GM21717 (cell line): ENCODE results near the gene TTC3.

ENCODE experiments used
- ATAC-seq: cut with Tn5 transposase; IDR thresholded peaks from one replicate; pipeline ENCODE4 v1.9.1; 2021; ENCODE audit warnings: mild to moderate bottlenecking, moderate library complexity; ENCODE audit not compliant: unreplicated experiment

The TTC3 gene

GRCh38 chr21:37146320-37147235 is 73.5 kb downstream of the TTC3 start:
- no peak for ATAC-seq

GRCh38 chr21:37149411-37149810 is 76.4 kb downstream of the TTC3 start:
- ATAC-seq = no peak

GRCh38 chr21:37153196-37153934 is 80.3 kb downstream of the TTC3 start:
- ATAC-seq = no peak

GRCh38 chr21:37153935-37154350 is 80.9 kb downstream of the TTC3 start:
- no peak for ATAC-seq

DNA sequence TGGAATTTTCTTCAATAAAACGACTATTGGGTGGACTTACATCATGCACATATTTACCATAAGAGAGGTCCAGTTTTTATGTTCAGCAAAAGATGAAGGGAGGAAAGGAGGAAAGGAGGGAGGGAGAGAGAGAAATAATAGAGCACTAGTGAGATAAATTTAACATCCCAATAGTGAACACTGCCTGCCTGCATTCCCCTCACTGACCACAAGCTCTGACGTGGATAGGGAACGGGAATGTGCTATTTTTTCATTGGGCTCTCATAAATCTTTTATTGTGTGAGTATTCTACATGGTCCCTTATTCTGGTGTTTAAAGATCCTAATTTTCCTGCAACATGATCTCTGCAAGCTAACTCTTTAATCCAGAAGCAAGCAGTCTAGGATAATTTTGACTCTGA is 82.1 kb downstream of the TTC3 start:
- no peak for ATAC-seq

GRCh38 chr21:37157938-37158337 is 84.9 kb downstream of the TTC3 start:
- no peak for ATAC-seq

GRCh38 chr21:37159053-37159776 is 86.2 kb downstream of the TTC3 start:
- peak; percentile 72 for ATAC-seq

- no peak for ATAC-seq
Measured at GRCh38 chr21:37159949-37160348, 86.9 kb downstream of the TTC3 start.

GRCh38 chr21:37164742-37165141 is 91.7 kb downstream of the TTC3 start:
- no peak for ATAC-seq

GRCh38 chr21:37165586-37165985 is 92.5 kb downstream of the TTC3 start:
- no peak for ATAC-seq

DNA sequence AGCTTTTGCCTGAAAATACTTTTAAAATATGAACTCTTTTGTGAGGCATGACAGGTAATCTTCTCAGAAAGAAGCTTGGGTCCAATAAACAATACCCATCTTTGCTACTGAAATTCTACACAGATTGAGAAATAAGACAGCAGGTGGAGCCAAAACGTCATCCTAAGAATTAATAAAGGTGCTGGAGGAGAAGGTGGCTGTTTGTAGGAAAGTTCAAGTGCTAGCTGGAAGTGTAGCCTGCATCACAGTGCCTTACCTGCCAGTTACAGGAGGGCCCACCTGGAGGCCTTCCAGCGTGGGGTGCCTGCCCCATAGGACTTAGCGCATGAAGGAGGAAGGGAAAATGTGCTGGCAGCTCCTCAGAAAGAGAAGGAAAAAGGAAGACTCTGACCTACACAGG is 93.7 kb downstream of the TTC3 start:
- no peak for ATAC-seq

DNA sequence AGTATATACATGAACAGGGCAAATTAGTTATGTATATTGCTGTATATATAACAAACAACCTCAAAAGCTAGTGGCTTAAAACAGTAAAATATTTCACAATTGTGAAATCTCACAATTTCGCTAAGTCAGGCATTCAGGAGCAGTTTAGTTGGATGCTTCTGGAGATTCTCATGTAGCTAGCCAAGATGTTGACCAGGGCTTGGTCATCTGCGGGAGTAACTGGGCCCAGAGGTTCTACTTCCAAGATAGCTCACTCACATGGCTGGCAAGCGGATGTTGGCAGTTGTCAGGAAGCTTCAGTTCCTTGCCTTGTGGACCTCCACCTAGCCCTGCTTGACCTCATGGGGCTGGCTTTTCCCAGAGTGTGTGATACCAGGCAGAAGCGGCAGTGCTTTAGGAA is 95.6 kb downstream of the TTC3 start:
- no peak for ATAC-seq

DNA sequence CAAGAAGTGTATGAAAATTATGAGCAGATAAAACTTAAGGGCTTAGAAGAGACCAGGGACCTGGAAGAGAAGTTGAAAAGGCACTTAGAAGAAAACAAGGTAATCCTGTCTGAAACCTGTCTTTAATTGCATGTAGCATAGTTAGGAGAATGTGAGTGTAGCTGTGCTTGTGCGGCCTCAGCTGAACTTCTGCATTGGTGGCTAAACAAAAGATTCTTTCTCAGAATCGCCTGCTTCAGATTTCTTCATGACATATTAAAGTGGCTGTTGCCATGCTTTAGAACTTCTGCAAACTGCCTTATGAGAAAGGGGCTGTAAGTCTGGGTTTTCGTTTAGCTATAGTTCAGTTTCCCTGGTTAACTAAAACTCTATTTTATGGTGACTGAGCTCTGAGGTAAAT is 99.6 kb downstream of the TTC3 start:
- no peak for ATAC-seq

GRCh38 chr21:37176716-37177115 is 103.7 kb downstream of the TTC3 start:
- ATAC-seq = no peak

- ATAC-seq = no peak
Measured at GRCh38 chr21:37181059-37181458, 108.0 kb downstream of the TTC3 start.

DNA sequence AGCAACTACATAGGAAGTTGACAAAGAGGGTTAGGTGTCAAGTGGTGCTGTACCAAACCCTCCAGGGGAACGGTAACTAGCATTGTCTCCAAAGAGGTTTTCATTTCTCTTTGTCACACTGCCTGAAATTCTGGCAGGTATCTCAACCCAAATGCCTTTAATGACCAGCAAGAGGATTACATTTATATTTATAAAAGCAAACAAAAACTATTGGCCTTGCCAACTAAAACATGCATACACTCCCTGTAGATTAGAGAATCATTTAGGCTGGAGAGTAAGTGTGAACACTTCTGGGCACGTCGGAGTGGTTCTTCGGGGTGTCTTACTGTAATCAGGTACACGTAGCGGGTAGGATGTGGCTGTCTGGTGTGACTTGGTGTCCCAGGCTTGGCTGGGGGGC is 109.2 kb downstream of the TTC3 start:
- ATAC-seq = no peak

DNA sequence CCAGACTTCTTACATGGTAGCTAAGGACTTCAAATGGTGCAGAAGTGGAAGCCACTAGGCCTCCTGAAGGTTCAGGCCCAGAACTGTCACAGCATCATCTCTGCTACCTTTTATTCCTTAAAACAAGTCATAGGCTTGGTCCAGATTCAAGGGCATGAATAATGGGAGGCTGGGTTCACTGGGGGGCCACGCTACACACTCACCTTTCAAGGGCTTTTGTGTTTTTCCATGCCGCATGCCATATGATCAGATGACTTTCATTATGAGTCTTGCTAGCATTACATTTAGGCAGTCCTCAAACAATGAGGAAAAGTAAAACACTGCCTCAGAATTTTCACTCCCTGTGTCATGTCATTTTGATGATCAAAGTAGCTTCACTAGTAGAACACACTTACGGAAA is 110.7 kb downstream of the TTC3 start:
- ATAC-seq = no peak

DNA sequence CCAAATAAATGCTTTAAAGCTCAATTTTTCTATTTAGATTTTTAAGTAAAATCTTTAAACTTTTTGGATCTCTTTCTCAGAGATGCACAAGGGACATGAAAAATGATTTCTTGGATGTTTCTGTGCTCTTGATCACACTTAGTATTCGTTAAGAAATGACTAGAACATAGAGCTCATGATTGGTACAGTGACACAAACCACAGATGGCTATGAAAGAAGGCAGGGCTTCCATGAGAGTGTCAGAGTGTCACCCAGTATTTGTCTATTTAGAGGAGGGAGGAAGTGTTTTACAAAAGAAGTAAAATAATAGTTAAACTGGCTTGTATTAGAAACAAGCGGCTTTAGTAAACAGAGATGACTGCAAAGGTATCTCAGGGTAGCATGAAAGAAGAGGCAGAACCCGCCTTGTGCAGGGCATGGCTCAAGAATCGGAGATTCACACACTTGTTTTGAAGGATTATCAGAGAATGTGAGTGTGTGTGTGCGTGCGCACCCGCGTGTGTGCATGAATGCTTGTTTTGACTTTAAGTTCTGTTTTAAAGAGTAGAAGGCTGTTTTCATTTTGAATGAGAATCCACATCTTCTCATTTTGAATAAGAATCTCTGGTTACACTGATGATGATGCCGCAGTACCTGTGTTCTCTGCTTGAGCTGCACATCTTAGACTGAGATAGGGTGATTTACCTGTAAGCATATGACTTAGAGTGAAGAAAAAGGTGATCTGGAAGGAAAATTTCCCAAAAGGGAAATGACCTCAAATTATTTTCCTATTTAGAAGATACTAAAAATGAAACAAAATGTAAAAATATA is 111.9 kb downstream of the TTC3 start:
- no peak for ATAC-seq

- ATAC-seq = no peak
Measured at GRCh38 chr21:37186983-37187382, 113.9 kb downstream of the TTC3 start.

GRCh38 chr21:37188825-37189224 is 115.8 kb downstream of the TTC3 start:
- ATAC-seq = no peak

DNA sequence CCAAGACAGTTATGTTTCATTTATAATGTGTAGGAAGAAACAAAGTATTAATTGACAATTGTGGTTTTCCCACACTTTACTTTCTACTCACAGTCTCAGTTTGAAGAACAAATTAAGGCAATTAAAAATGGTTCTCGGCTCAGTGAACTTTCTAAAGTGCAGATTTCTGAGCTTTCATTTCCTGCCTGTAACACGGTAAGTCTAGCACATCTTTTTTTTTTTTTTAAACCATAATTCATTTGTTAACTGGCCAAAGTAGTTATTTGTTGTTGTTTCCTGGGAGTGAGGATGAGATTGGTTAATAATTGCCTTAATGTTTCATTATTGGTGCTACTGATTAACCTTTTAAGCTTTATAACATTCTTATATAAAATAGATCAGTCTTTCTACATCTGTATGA is 119.0 kb downstream of the TTC3 start:
- no peak for ATAC-seq
